ENCODE measurements around the gene SPECC1L.

Gene SPECC1L

DNA sequence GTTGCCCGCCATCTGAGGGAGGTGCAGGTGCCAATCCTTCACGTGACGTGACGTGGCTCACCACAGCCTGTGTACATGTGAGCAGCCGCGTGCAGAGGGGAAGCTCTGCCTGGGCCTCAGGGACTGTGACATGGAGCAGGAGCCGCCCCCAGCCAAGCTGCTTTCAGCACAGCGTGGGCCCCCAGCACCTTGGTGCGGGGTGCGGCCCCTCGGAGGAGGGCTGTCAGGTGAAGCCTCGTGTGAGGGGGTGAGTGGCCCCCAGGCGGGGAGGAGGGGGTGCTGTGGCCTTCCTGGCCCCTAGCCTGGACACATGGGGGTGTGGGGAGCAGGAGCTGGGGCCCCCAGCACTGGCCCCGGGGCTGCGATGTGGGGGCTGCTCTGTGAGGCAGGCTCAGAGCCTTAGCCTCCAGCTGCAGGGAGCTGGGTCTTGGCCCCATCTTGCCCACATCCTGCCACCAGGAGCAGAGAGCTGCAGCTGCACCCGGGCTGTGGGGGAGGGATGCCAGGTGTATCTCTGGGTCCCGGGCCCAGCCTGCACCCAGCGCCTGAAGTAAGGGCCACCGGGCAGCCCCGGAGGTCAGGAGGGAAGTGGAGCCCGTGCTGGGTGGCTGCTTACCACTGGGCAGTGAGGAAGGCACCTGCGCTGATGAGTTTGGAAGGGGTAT, 157.0 kb downstream of the SPECC1L start, which contains the start of gene ADORA2A:
TSS of gene ADORA2A (plus strand) at position 100 of the 665 bp plus-strand sequence. CDS start 5,806 bp downstream, outside the sequence.
- peaks cover 4 to 16% of the 10 kb centered on the region in 2 donors for H3K4me1 ChIP-seq (ENCODE audit: control insufficient read depth in 1 of 2, insufficient read depth in 2 of 2, low read length in 2 of 2)
- H3K36me3 ChIP-seq (ENCODE audit: control insufficient read depth in 1 of 2, insufficient read depth in 2 of 2, low read length in 2 of 2): no peaks in the 10 kb centered on the region
- no peaks in the 10 kb centered on the region for H3K9me3 ChIP-seq (ENCODE audit: control insufficient read depth in 1 of 2, low read length in 2 of 2)
- no peaks in the 10 kb centered on the region for H3K27me3 ChIP-seq (ENCODE audit: low read depth, low read length)
- peak within 1 kb of the TSS; percentile 24 to 26 for H3K4me3 ChIP-seq (ENCODE audit: low read depth in 1 of 2, low read length in 2 of 2)
- H3K27ac ChIP-seq (ENCODE audit: low read length): peak within 1 kb of the TSS; percentile 39

- no peaks in the 10 kb centered on the region for H3K27me3 ChIP-seq (ENCODE audit: low read depth, low read length)
- peaks cover 8 to 29% of the 10 kb centered on the region in 2 donors for H3K4me1 ChIP-seq (ENCODE audit: control insufficient read depth in 1 of 2, insufficient read depth in 2 of 2, low read length in 2 of 2)
- H3K36me3 ChIP-seq (ENCODE audit: control insufficient read depth in 1 of 2, insufficient read depth in 2 of 2, low read length in 2 of 2): no peaks in the 10 kb centered on the region
- H3K9me3 ChIP-seq (ENCODE audit: control insufficient read depth in 1 of 2, low read length in 2 of 2): no peaks in the 10 kb centered on the region
- H3K4me3 ChIP-seq (ENCODE audit: low read depth in 1 of 2, low read length in 2 of 2): peak overlapping the region in 1 of 2 donors; percentile 26
- H3K27ac ChIP-seq (ENCODE audit: low read length): no peak overlapping the region
These were observed 158.2 kb downstream of the SPECC1L start for GRCh38 chr22:24428751-24429410.

DNA sequence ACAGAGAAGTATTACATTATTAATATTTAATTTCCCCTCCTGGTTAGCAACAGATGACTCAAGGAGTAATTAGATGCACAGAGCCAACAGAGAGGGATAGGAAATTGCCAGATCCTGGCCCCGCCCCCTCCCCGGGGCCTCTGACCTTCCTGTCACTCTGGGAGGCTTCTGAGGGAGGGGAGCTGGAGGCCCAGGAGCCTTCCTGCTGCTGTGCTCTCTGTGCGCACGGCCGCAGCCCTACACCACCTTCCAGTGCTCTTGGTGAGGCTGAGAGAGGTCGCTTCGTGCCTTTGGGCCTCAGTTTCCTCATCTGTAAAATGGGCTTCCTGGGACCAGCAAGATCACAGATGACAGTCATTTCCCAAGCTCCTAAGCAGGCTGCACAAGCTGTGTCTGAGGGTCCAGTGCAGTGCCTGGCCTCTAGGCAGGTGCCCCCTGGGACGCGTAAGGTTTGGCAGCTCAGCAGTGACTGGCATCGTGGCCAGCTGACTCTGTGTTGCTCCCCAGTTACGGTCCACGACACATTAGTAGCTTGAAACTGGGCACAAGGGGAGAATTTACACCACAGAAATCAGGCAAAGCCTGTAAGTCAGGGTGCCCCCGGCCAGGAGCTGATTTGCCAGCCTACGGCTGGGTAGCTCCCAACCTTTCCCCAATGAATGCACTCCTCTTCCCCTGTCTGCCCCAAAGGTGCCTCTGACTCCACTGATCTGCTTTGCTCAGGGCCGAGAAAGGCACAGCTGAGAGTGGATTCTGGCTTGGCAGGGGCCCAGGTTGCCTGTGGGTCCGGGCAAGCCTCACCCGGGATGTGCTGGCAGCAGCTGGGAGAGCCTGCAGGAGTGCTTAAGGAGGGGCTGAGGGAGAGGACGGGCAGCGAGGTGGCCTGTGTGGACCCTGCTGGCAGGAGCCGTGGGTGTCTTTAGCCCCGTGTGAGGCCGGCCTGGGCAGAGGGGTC, 159.1 kb downstream of the SPECC1L start:
- Histone ChIP-seq H3K36me3 (ENCODE audit: control insufficient read depth in 1 of 2, insufficient read depth in 2 of 2, low read length in 2 of 2) (no peaks in the 10 kb centered on the region), H3K4me1 (ENCODE audit: control insufficient read depth in 1 of 2, insufficient read depth in 2 of 2, low read length in 2 of 2) (peaks cover 12 to 27% of the 10 kb centered on the region in 2 donors), H3K27me3 (ENCODE audit: low read depth, low read length) (no peaks in the 10 kb centered on the region), H3K9me3 (ENCODE audit: control insufficient read depth in 1 of 2, low read length in 2 of 2) (no peaks in the 10 kb centered on the region), H3K27ac (ENCODE audit: low read length) (no peak overlapping the region), H3K4me3 (ENCODE audit: low read depth in 1 of 2, low read length in 2 of 2) (no peak overlapping the region)

DNA sequence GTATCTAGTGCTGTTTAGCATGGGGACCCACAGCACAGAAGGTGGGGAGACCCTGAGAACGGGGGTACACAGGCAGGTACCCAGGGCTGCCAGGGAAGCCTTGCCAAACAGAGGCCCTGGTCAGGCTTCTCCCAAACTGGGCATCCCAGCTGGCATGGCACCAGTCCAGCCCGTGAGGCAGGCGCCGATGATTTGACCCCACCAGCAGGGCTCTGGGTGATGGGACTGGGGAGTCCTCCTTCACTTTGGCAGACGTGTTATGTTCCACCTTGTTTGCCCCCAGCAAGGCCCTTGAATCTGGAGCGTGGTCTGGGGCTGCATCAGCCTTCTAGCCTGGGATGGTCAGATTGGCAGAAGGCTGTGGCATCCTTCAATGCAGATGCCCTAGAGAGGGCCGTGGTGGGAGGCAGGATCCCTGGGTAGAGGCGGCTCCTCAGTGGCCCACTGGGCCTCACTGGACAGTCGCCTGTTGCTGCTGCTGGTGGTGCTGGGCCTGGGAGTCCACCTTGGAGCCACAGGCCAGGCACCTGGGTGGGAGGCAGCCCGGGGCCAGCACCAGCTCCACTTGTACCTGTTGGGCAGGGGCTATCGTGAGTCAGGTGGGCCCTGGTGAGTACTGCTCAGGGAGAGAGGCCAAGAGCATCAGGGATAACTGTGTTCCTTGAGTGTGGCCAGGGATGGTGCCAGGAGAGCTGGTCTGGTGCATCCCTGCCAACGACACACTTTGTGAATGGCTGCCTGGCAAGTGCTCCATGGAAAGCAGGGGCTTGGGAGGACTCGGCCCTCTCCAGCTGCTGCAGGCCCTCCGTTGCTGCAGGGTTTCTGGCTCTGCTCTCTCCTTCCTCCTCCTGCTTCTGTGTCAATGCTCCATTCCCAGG, 160.0 kb downstream of the SPECC1L start:
- Histone ChIP-seq H3K27ac (ENCODE audit: low read length) (no peak overlapping the region), H3K4me1 (ENCODE audit: control insufficient read depth in 1 of 2, insufficient read depth in 2 of 2, low read length in 2 of 2) (peaks cover 16 to 34% of the 10 kb centered on the region in 2 donors), H3K36me3 (ENCODE audit: control insufficient read depth in 1 of 2, insufficient read depth in 2 of 2, low read length in 2 of 2) (no peaks in the 10 kb centered on the region), H3K27me3 (ENCODE audit: low read depth, low read length) (no peaks in the 10 kb centered on the region), H3K4me3 (ENCODE audit: low read depth in 1 of 2, low read length in 2 of 2) (no peak overlapping the region), H3K9me3 (ENCODE audit: control insufficient read depth in 1 of 2, low read length in 2 of 2) (no peaks in the 10 kb centered on the region)

- Histone ChIP-seq H3K27ac (ENCODE audit: low read length) (no peak overlapping the region), H3K4me1 (ENCODE audit: control insufficient read depth in 1 of 2, insufficient read depth in 2 of 2, low read length in 2 of 2) (peaks cover 16 to 35% of the 10 kb centered on the region in 2 donors), H3K36me3 (ENCODE audit: control insufficient read depth in 1 of 2, insufficient read depth in 2 of 2, low read length in 2 of 2) (no peaks in the 10 kb centered on the region), H3K27me3 (ENCODE audit: low read depth, low read length) (no peaks in the 10 kb centered on the region), H3K4me3 (ENCODE audit: low read depth in 1 of 2, low read length in 2 of 2) (no peak overlapping the region), H3K9me3 (ENCODE audit: control insufficient read depth in 1 of 2, low read length in 2 of 2) (no peaks in the 10 kb centered on the region)
These were observed 160.8 kb downstream of the SPECC1L start for GRCh38 chr22:24431309-24432034.

- H3K9me3 ChIP-seq (ENCODE audit: control insufficient read depth in 1 of 2, low read length in 2 of 2): no peaks in the 10 kb centered on the region
- peaks cover 16 to 35% of the 10 kb centered on the region in 2 donors for H3K4me1 ChIP-seq (ENCODE audit: control insufficient read depth in 1 of 2, insufficient read depth in 2 of 2, low read length in 2 of 2)
- no peak overlapping the region for H3K4me3 ChIP-seq (ENCODE audit: low read depth in 1 of 2, low read length in 2 of 2)
- H3K27me3 ChIP-seq (ENCODE audit: low read depth, low read length): no peaks in the 10 kb centered on the region
- no peaks in the 10 kb centered on the region for H3K36me3 ChIP-seq (ENCODE audit: control insufficient read depth in 1 of 2, insufficient read depth in 2 of 2, low read length in 2 of 2)
- no peak overlapping the region for H3K27ac ChIP-seq (ENCODE audit: low read length)
These were observed 161.6 kb downstream of the SPECC1L start for GRCh38 chr22:24432059-24432853.

DNA sequence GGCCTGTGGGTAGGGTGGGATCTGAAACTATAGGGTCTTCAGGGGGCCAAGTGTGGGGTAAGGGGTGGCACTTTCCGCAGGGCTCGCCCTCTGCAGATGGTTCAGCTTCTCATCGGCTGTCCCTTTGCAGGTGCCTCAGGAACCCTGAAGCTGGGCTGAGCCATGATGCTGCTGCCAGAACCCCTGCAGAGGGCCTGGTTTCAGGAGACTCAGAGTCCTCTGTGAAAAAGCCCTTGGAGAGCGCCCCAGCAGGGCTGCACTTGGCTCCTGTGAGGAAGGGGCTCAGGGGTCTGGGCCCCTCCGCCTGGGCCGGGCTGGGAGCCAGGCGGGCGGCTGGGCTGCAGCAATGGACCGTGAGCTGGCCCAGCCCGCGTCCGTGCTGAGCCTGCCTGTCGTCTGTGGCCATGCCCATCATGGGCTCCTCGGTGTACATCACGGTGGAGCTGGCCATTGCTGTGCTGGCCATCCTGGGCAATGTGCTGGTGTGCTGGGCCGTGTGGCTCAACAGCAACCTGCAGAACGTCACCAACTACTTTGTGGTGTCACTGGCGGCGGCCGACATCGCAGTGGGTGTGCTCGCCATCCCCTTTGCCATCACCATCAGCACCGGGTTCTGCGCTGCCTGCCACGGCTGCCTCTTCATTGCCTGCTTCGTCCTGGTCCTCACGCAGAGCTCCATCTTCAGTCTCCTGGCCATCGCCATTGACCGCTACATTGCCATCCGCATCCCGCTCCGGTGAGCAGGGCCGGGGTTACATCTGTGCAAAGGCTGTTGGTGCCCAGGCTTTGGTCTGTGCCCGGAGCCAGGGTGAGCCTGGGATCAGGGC, 162.6 kb downstream of the SPECC1L start:
- no peaks in the 10 kb centered on the region for H3K36me3 ChIP-seq (ENCODE audit: control insufficient read depth in 1 of 2, insufficient read depth in 2 of 2, low read length in 2 of 2)
- no peaks in the 10 kb centered on the region for H3K27me3 ChIP-seq (ENCODE audit: low read depth, low read length)
- H3K4me3 ChIP-seq (ENCODE audit: low read depth in 1 of 2, low read length in 2 of 2): no peak overlapping the region
- no peaks in the 10 kb centered on the region for H3K9me3 ChIP-seq (ENCODE audit: control insufficient read depth in 1 of 2, low read length in 2 of 2)
- H3K4me1 ChIP-seq (ENCODE audit: control insufficient read depth in 1 of 2, insufficient read depth in 2 of 2, low read length in 2 of 2): peaks cover 16 to 35% of the 10 kb centered on the region in 2 donors
- peak overlapping the region; percentile 74 for H3K27ac ChIP-seq (ENCODE audit: low read length)

GRCh38 chr22:24433828-24434470, 163.3 kb downstream of the SPECC1L start:
- peaks cover 16 to 35% of the 10 kb centered on the region in 2 donors for H3K4me1 ChIP-seq (ENCODE audit: control insufficient read depth in 1 of 2, insufficient read depth in 2 of 2, low read length in 2 of 2)
- no peaks in the 10 kb centered on the region for H3K27me3 ChIP-seq (ENCODE audit: low read depth, low read length)
- H3K27ac ChIP-seq (ENCODE audit: low read length): peak overlapping the region; percentile 74
- no peak overlapping the region for H3K4me3 ChIP-seq (ENCODE audit: low read depth in 1 of 2, low read length in 2 of 2)
- no peaks in the 10 kb centered on the region for H3K36me3 ChIP-seq (ENCODE audit: control insufficient read depth in 1 of 2, insufficient read depth in 2 of 2, low read length in 2 of 2)
- H3K9me3 ChIP-seq (ENCODE audit: control insufficient read depth in 1 of 2, low read length in 2 of 2): no peaks in the 10 kb centered on the region

Measured in muscle layer of duodenum (tissue), 2 donors.